ENCODE measurements around the gene SMCO2.

Gene SMCO2

DNA sequence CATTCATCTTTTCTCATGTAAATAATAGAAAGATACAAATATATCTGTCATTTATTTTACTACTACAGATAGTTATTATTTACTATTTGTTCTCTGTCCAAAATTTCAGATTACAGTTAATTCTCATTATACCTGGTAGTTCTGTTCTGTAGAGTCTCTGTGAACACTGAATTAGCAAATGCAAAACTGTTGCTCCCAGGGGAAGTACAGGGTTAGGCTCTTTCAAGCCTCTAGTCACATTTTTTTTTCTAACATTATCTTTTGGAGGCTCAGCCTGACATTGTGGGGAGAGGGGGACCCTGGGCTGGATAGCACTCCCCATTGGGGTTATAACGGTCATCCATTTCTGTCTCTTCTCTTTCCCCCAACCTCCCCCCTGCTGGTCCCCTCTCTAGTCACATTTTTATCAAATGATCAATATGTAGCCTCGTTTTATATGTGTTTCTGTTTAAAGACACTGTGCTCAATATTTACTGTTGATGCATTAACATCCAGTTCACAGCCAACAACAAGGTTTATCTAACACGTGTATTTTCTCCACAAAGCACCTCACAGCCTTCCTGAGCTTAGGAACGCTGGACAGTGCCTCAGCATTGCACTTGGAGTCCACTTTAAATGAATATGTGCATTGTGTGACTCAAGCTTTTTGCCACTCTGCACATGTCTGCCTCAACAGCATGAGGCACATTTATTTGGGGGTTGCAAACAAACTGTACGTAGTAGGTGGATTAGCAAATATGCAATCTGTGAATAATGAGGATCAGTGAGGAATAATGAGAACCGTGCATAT, 4.7 kb downstream of the SMCO2 start:
- no peak overlapping the region for H3K4me3 ChIP-seq (ENCODE audit: low read depth, low read length)

DNA sequence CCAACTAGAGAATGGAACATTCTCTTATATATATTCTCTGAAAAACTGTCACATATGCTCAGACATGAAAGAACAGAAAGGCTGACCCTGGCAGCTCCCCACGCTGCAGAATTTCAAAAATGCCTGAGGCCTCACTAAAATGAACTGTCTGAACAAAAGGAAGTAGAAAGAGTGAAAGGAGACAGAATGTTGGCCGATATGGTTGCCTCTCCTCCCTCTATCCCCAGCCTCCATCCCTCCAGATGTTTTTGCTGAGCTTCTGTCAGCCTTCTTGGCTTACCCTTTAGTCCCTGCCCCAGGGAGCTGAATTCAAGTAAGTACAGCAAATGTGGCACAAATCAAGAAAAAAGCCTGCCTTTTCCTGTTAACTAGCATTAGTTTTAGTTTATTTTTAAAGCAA, 6.9 kb downstream of the SMCO2 start:
- no peak overlapping the region for H3K4me3 ChIP-seq (ENCODE audit: low read depth, low read length)

DNA sequence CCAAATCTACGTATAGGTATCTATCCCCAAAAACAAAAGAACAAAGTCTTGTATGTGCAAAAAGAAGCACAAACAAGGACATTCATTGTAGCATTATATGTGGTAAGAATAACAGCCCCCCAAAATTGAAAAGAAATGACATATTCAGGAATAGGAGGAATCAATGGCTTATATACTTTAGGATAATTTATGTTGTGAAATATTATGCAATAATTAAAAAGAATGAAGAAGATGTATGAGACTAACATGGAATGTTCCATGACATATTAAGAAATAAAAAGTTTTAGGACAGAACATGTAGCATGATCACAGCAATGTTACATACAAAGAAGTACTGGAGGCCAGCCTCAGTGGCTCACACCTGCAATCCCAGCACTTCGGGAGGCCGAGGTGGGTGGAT, 9.1 kb downstream of the SMCO2 start:
- H3K4me3 ChIP-seq (ENCODE audit: low read depth, low read length) = no peak overlapping the region

DNA sequence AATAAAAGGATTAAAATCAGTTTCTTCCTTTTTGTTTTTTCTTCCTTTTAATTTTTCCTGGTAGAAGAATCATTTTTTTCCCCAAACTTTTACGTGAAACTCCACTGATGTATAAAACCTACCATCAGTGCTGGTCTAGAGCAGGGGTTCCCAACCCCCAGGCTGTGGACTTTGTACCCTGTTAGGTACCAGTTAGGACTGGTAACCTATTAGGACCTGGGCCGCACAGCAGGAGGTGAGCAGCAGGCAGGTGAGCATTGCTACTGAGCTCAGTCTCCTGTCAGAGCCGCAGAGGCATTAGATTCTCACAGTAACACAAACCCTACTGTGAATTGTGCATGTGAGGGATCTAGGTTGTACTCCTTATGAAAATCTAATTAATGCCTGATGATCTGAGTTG, 10.1 kb downstream of the SMCO2 start:
- no peak overlapping the region for H3K4me3 ChIP-seq (ENCODE audit: low read depth, low read length)

DNA sequence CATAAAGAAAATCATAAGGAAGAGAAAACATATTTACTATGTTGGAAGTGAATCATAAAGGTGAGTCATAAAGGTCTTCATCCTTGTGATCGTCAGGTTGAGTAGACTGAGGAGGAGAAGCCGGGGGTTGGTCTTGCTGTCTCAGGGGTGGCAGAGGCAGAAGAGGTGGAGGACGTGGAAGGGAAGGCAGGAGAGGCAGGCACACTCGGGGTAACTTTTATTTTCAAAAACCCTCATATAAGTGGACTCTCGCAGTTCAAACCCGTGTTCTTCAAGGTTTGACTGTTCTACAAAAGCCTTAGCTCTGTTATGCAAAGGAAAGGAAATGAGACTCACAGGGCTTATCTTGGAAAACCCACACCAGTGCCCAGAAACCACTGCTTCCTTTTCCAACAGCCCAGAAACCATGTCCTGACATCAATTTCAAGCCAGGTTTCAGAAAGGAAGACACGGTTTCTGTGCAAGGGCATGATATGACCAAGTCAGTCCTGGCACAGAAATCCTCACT, 14.0 kb downstream of the SMCO2 start:
- H3K4me3 ChIP-seq (ENCODE audit: low read depth, low read length) = no peak overlapping the region

DNA sequence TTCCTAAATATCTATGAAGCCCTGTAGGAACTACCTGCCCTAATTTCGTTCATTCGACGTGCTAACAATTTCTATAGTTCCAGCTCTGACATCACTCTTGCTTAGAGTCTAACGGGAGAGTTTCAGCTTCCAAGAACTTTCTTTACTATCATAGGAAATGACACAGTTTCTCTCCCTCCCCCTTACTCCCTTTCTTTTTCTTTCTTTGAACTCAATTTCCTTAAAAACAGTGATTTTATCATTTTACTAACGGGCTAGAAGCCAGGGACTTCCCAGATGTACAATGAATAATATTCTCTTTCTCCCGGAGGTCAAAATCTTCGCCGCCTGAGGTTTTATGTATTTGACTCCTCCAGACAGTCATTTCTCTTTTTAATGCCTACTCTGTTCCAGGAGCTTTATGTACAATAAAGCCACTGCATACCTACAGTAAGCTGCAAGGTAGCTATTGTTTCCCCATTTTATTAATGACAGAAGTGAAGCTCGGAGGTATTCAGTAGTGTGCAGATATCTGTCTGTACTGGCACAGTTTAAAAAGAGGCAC, 15.7 kb downstream of the SMCO2 start:
- no peak overlapping the region for H3K4me3 ChIP-seq (ENCODE audit: low read depth, low read length)

DNA sequence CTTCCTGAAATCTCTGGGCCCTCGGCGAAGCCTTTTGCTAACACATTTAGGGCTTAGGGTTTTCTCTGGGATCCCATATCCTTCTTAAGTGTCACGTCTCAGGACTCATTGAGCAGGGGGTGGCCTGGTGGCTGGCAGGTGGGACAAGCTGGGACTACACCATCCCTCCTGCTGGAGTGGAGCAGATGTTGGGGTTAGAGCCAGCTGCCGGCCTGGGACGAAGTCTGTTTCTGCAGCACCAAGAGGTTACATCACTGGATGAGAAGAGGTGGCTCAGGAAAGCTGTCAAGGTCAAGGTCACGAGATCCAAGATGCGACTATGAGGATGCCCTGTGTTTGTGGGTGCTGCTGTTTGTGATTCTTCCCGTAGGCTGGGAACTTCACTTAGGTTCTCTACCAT, 16.3 kb downstream of the SMCO2 start:
- H3K4me3 ChIP-seq (ENCODE audit: low read depth, low read length) = no peak overlapping the region

DNA sequence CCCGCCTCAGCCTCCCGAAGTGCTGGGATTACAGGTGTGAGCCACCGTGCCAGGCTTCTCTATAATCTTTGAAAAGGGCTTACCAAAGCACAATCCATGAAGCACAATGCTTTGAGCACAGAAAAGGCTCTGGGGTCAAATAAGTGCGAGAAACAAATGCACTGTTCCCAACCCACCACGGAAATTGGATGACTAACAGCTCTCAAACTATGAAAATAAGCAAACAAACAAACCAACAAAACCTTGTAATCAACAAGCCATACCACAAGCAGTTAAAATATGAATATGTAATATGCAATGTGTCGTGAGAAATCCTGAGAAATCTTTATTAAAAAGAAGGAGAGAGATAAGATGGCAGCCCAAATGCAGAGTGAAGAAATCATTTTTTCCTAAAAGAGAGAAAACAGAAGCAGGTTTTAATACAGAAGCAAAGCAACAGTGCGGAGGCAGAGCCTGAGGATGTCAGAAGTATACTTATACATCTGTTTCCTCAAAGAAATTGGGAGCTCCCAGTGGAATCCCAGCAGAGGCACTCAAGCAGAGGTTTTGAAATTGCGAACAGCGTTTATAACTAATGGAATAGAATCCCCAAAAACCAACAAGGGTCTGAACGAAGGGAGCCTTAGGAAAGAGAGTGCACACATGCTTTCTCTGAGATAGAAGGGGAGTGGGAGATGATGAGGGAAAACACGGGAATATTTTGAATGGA, 17.1 kb downstream of the SMCO2 start:
- H3K4me3 ChIP-seq (ENCODE audit: low read depth, low read length) = no peak overlapping the region

DNA sequence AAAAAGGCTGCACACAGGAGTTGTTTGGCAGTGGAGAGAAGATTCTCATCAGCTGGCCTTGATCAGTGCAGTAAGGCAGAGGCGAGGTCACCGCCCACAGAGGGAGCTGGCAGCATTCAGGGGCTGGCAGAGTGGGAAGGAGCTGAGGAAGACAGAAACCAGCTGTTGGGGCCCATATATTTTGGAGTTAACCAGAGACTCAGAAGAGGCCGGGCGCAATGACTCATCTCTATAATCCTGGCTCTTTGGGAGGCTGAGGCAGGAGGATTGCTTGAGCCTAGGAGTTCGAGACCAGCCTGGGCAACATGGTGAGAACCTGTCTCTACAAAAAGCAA, 17.7 kb downstream of the SMCO2 start:
- H3K4me3 ChIP-seq (ENCODE audit: low read depth, low read length) = no peak overlapping the region

DNA sequence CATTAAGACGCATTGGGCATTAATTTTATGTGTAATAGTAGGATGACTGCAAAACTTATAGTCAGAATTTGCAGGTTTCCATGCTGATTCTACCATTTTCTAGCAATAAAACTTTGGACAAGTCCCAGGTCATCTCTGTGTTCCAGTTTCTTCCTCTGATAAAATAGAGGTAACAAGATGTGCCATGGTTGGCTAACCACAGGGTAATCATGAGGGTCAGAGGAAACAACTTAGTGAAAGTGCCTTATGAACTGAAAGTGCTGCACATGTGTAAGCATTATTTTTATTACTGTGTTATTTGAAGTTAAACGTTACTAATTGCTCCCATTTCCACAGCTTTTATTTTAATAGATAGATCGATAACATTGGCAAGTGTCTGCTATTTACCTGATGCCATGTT, 21.1 kb downstream of the SMCO2 start:
- H3K4me3 ChIP-seq (ENCODE audit: low read depth, low read length) = no peak overlapping the region

DNA sequence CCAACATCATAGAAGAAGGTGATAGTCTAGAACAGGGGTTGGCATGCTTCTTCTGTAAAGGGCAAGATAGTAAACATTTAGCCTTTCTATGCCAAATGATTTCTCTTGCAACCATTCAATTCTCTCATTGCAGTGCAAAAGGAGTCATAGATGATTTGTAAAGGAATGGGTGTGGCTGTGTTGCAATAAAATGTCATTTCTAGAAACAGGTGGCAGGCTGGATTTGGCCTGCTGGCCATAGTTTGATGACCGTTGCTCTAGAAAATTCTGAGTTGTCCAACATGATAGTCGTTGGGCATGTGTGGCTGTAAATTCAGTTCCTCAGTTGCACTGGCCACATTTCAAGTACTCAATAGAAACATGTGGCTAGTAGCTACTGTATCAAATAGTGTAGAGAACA, 21.7 kb downstream of the SMCO2 start:
- no peak overlapping the region for H3K4me3 ChIP-seq (ENCODE audit: low read depth, low read length)

DNA sequence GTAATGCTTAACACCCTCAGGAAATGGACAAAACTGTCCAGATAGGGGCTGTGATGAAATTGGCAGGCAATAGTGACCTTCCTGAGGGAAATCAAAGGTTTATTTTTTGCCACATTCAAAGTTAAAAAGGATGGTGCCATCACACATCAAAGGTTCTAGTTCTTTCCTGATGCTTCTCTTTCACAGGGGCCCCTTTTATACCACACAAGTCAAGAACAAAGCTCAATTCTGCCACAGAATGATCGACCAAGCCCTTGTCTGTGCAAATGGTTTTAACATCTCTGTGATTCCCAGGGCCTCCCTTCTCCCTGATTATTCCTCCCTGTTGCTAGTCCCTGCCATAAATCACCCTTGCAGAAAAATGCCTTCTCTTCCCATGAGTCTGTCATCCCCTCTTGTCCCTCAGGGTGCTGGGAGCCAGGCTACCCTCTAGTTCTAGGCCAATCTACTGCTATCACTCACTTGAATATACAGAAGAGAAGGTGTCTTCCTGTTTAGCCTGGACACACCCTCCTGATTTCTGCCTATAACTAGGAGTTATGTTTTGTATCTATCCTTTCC, 22.7 kb downstream of the SMCO2 start:
- H3K4me3 ChIP-seq (ENCODE audit: low read depth, low read length) = no peak overlapping the region

DNA sequence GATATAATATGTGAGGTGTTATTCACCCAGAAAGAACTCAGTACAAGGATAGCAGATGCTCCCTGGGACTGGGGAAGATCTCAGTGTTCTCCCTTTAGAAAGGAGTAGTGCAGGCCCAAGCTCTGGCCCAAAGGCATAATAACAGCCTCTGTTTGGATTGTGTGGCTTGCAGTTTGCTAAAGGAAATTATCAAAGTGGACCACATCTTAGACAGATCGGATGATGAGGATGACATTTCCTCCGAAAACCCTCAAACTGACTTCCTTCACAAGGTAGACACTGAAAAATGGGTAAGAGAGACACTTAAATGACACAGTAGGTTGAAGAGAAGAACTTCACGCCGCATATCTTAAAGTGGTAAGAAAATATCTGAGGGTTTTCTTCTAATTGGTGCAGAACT, 26.1 kb downstream of the SMCO2 start:
- H3K4me3 ChIP-seq (ENCODE audit: low read depth, low read length) = no peak overlapping the region

DNA sequence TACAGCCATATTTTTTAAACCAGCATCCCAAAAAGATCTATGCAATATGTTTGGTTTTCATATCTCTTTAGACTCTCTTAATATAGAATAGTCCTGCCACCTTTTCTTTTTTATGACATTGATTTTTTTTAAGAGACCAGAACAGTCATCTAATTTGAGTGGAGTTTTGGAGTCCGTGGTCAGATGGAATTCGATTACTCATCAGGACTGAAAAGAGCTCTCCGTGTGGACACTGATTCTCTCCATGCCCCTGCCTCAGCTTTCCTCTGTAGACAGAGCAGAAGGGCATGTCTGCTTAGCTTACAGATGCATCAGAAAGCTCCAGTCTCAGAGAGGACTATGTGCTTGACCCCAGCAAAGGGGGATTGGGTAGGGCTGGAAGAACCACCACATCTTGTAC, 27.8 kb downstream of the SMCO2 start:
- H3K4me3 ChIP-seq (ENCODE audit: low read depth, low read length) = no peak overlapping the region

DNA sequence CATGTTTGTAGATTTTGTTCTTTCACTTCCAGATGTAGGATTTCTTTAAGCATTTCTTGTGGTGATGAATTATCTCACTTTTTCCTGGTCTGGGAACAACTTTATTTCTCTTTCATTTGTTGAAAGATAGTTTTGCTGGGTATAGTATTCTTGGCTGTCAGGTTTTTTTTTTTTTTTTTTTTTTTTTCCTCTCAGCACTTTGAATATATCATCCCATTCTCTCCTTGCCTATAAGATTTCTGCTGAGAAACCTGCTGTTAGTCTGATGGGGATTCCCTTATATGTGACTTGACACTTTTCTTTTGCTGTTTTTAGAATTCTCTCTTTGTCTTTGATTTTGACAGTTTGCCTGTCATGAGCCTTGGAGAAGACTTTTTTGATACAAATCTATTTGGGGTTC, 30.5 kb downstream of the SMCO2 start:
- H3K4me3 ChIP-seq (ENCODE audit: low read depth, low read length) = no peak overlapping the region

DNA sequence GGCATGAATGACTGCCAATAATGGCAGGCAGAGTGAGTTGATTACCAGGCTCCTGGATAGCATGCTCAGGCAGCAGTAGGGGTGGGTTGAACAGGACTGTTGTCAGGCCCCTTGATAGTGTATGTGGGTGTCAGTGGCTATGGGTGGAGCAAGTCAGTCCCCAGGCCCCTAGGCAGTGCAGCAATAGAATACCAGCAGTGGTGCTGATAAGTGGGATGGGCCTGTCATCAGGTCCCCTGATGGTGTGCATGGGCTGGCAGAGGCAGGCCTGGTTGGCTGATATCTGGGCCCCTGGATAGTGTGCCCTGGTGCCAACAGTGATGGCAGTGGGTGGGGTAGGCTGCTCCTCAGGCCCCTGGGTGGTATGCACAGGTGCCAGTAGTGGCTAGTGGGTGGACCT, 32.4 kb downstream of the SMCO2 start:
- H3K4me3 ChIP-seq (ENCODE audit: low read depth, low read length) = no peak overlapping the region

DNA sequence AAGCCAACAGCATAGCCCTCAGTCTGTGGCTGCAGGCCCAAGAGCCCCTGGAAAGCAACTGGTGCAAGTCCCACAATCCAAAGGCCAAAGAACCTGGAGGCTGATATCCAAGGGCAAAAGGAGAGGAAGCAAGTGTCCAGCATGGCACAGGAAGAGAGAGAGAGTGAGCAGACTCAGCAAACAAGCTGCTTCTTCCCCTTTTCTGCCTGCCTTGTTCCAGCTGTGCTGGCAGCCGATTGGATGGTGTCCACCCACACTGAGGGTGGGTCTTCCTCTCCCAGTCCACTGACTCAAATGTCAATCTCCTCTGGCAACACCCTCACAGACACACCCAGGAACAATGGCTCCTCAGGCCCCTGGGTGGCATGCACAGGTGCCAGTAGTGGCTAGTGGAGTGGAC, 33.5 kb downstream of the SMCO2 start:
- H3K4me3 ChIP-seq (ENCODE audit: low read depth, low read length) = no peak overlapping the region

DNA sequence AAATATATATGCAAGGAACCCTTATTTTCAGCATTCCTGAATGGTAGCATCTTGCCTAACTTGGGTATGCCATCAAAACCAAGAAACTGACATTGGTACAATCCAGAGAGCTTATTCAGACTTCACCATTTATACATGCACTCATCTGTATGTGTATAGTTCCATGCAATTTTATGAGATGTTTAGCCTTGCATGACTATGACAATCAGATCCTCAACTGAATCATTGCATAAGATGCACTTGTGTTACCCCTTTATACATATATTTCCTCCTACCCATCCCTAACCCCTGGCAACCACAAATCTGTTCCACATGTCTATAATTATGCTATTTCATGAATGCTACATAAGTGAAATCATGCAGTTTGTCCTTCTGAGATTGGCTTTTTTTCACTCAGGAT, 40.4 kb downstream of the SMCO2 start:
- H3K4me3 ChIP-seq (ENCODE audit: low read depth, low read length) = no peak overlapping the region

DNA sequence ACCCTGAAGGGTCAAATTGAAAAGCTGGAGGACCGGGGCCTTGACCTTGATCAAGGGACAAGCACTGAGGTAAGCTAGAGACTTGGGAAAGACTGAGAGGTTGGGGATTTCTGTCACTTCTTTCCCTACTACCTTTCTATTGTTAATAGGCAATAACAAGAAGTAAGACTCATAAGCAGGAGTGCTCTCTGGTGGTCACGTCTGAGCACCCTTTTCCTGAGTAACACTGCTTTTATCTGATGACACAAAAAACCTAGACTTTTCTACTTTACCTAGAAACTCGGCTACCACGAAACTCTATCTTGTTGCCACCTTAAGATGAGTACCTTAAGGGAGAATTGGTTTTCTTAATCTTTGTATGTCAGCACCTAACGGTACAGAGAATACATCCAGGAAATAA, 41.9 kb downstream of the SMCO2 start:
- no peak overlapping the region for H3K4me3 ChIP-seq (ENCODE audit: low read depth, low read length)

DNA sequence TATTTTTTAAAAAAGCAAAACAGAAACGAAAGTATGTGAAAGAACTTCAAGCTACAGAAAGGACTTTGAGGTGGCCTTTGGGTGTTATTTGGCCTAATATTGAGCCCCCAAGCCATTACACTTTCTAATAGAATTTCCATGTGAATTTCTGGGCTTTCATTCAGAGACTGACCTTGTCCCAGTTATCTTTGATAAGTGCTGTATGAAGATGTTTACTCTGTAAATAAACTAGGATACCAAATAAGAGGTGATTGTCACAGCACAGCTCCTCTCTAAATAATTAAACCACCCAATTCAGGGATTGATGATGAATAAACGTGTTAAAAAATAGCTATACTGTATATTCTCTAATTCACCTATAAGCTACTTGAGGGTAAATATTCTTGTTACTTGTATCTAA, 44.7 kb downstream of the SMCO2 start:
- H3K4me3 ChIP-seq (ENCODE audit: low read depth, low read length) = no peak overlapping the region

DNA sequence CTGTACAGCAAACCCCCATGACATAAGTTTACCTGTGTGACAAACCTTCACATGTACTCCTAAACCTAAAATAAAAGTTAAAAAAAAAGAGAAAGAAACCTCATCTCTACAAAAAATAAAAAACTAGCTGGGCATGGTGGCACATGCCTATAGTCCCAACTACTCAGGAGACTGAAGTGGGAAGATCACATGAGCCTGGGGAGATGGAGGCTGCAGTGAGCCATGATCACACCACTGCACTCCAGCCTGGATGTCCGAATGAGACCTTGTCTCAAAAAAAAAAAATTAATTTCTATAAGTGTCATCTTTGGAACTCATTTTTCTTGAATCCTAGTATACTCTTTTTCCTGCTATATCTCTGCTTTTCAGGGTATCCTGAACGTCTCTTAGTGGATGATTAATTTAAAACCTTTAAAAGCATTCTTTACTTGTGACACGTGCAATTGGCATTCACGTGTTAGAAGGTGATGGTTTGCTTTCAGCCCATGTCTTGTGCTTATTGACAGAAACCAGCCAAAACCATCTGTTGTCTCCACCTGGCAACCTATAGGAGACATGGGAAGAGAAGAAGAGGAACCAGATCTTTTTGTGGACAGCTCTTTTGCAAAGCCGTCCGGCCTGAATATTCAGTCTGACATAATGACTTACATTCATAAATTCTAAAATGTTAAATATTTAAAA, 46.9 kb downstream of the SMCO2 start:
- no peak overlapping the region for H3K4me3 ChIP-seq (ENCODE audit: low read depth, low read length)
